HG03159 (cell line): ENCODE measurements around the gene CNGA1.

Experiments
- ATAC-seq: cut with Tn5 transposase; IDR thresholded peaks from one replicate; pipeline ENCODE4 v1.9.1; 2021; ENCODE audit warnings: mild to moderate bottlenecking, moderate library complexity; ENCODE audit not compliant: unreplicated experiment

The CNGA1 gene

GRCh38 chr4:47914220-47914925 lies 102.1 kb downstream of the CNGA1 start, which contains the start of gene NFXL1:
TSS of gene NFXL1 (minus strand) at chr4:47914583. CDS start at chr4:47914203, 380 bp downstream.
- peak; percentile 98 for ATAC-seq

DNA sequence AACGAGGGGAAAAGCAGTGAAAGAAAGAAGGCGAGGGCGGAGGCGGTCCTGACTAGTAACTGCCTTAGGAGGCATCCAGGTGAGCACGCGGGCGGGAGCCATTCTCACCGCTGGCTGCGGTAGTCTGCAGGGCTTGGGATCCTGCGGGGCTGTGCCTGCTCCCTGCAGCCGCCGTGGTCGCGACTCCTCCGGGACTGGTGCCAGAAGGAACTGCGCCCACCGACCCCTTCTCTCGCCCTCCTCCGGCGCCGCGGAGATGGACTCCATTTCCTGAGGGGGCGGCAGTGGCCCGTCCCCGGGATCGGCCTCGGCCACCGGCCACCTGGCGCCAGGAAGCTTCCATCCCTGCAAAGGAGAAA lies 102.6 kb downstream of the CNGA1 start:
- peak; percentile 26 for ATAC-seq

GRCh38 chr4:47913330-47913729 lies 103.2 kb downstream of the CNGA1 start:
- ATAC-seq = no peak

GRCh38 chr4:47907089-47907646 lies 109.3 kb downstream of the CNGA1 start:
- ATAC-seq = no peak

- ATAC-seq = no peak
Observed at GRCh38 chr4:47899639-47900038, 116.8 kb downstream of the CNGA1 start.

DNA sequence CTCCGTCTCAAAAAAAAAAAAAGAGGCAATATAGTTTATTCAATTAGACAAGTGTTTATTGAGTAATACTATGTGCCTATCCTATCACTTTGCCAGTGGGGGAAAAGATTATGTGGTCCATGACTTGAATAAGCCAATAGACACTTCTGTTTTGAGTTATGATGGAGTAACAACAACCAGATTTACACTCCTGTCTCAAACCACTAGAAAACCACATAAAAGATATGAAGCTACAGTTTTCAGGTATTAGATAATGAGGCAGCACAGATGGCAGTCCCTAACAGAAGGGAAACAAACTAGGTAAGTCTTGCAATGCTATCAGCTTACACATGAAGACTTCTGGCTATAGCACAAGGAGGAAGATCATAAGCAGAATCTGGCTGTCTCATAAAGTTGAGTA lies 124.6 kb downstream of the CNGA1 start:
- ATAC-seq = no peak
